A673 (cell line): ENCODE measurements around the gene EDIL3. TPM values are rescaled to one million over a fixed set of nuclear protein-coding genes. Genes with fewer than 3 reads are reported as not detected.
A peak's percentile ranks its signal among the peaks of the same experiment; 100 is the strongest.

Experiments
- Bru-seq: library from RNA; stranded (reverse); fragments of 400-500 nt; gene quantifications from one replicate; lab custom pipeline; 2021; lab: Mats Ljungman, UMichigan
- BruChase-seq, 2 experiments: library from RNA; stranded (reverse); fragments of 400-500 nt; gene quantifications; one replicate each; lab custom pipeline; 2021; lab: Mats Ljungman, UMichigan
- BruUV-seq: library from RNA; stranded (reverse); fragments of 400-500 nt; replicated peaks from 2 replicates; lab custom pipeline; 2021; lab: Mats Ljungman, UMichigan
- CTCF ChIA-PET: fragments of 300-600 bp; sonication (Branson Sonifier 250); formaldehyde crosslinking; loops from one replicate; lab custom pipeline; 2022; ENCODE audit warnings: antibody characterized with exemption; lab: Charles Lee
- POLR2A ChIA-PET: fragments of 300-600 bp; sonication (Branson Sonifier 250); formaldehyde crosslinking; loops from one replicate; lab custom pipeline; 2022; ENCODE audit warnings: antibody characterized with exemption; ENCODE audit not compliant: low non-redundant PET; lab: Charles Lee
- DNase-seq: peaks from one replicate; pipeline ENCODE4 v3.0.0-alpha.2; 2015; ENCODE audit warnings: low spot score
- H3K27ac ChIP-seq: fragments of 200-600 bp; sonication (generic); 2 replicates; pipeline ENCODE4 v1.5.1; 2016; ENCODE audit warnings: mixed run types, low read depth, mild to moderate bottlenecking, mixed read lengths, antibody characterized with exemption, low read length; ENCODE audit not compliant: poor library complexity, severe bottlenecking
- H3K27me3 ChIP-seq: fragments of 200-600 bp; sonication (generic); replicated peaks from 2 replicates; pipeline ENCODE4 v1.6.1; 2017; ENCODE audit warnings: mixed run types, low read depth, mild to moderate bottlenecking, mixed read lengths, antibody characterized with exemption, low read length; ENCODE audit not compliant: insufficient read depth, poor library complexity
- H3K36me3 ChIP-seq: fragments of 200-600 bp; sonication (generic); 2 replicates; pipeline ENCODE4 v1.6.1; 2016; ENCODE audit warnings: mixed run types, mild to moderate bottlenecking, mixed read lengths, antibody characterized with exemption, low read length; ENCODE audit not compliant: insufficient read depth, poor library complexity, severe bottlenecking
- H3K4me1 ChIP-seq: fragments of 200-600 bp; sonication (generic); 2 replicates; pipeline ENCODE4 v1.6.1; 2017; ENCODE audit warnings: mixed run types, mild to moderate bottlenecking, mixed read lengths, antibody characterized with exemption, low read length; ENCODE audit not compliant: insufficient read depth, poor library complexity, severe bottlenecking
- H3K4me3 ChIP-seq: fragments of 200-600 bp; sonication (generic); 2 replicates; pipeline ENCODE4 v1.5.1; 2016; ENCODE audit warnings: low read depth, mixed run types, mild to moderate bottlenecking, mixed read lengths, low read length; ENCODE audit not compliant: poor library complexity, severe bottlenecking
- H3K9me3 ChIP-seq: fragments of 200-600 bp; sonication (generic); 2 replicates; pipeline ENCODE4 v1.6.1; 2016; ENCODE audit warnings: mixed run types, low read depth, mild to moderate bottlenecking, mixed read lengths, antibody characterized with exemption, low read length; ENCODE audit not compliant: poor library complexity, severe bottlenecking
- CTCF ChIP-seq: fragments of 300-800, 200-600 bp; sonication (generic); conservative IDR thresholded peaks from 2 replicates; pipeline ENCODE4 v1.5.1; 2017; ENCODE audit warnings: low read depth, mild to moderate bottlenecking, antibody characterized with exemption, low read length, moderate library complexity, mixed read lengths
- EZH2 ChIP-seq: fragments of 200-600 bp; sonication (generic); IDR thresholded peaks from 2 replicates; pipeline ENCODE4 v1.6.1; 2017; ENCODE audit warnings: borderline replicate concordance, low read depth, mild to moderate bottlenecking, mixed read lengths, antibody characterized with exemption, low read length; ENCODE audit not compliant: poor library complexity, severe bottlenecking
- intact Hi-C: fragments of 100-400 bp; cut with micrococcal nuclease; formaldehyde crosslinking; loops from one replicate; pipeline ENCODE4 v1.10.0; 2022; ENCODE audit not compliant: unreplicated experiment
- long read RNA-seq: library from polyadenylated mRNA; stranded (forward); transcript quantifications from one replicate; pipeline ENCODE4 v2.0.0, GENCODE V29; 2022
- total RNA-seq: library from RNA; stranded (reverse); gene quantifications from 2 replicates; pipeline ENCODE4 v1.2.3, GENCODE V29; 2021

The EDIL3 gene
- total RNA-seq (4.6 and 6.6 TPM in 2 replicates), Bru-seq, nascent RNA (percentile 43 among the genes with signal in this experiment), BruChase-seq, experiment 1, labeled RNA remaining after a 2-hour chase (percentile 37 among the genes with signal in this experiment), BruChase-seq, experiment 2, labeled RNA remaining after a 6-hour chase (percentile 30 among the genes with signal in this experiment)
- long read RNA-seq, full-length matches to known transcripts, result 7 of 9 reads
- long read RNA-seq, partial matches to known transcripts, result 1 of 9 reads
- long read RNA-seq, other reads (novel, unspliced or antisense), result 1 of 9 reads

GRCh38 chr5:84384604-84385575 is at the start of gene EDIL3:
Gene EDIL3 (minus strand): TSS chr5:84384880. CDS start chr5:84384374, 506 bp downstream.
- TF ChIP-seq CTCF (no peak), EZH2 (peak; percentile 2)
- peak; percentile 47 for DNase-seq
- intact Hi-C loops, result loop anchor here (5.0 kb wide), 1 partner anchor 108 kb away; no protein-coding TSS in a partner anchor
- Histone ChIP-seq H3K4me1 (peaks cover 15% of the 10 kb centered on the region), H3K27me3 (peaks cover 46% of the 10 kb centered on the region), H3K36me3 (no peaks in the 10 kb centered on the region), H3K4me3 (peak within 1 kb of the TSS; percentile 55), H3K27ac (no peak within 1 kb of the TSS), H3K9me3 (no peaks in the 10 kb centered on the region)
- CTCF ChIA-PET, result interaction anchor here (0.5 kb wide), 1 partner anchor 433 kb away, joined by 5 read pairs; no protein-coding TSS in a partner anchor
- POLR2A ChIA-PET, result no interaction called here
- BruUV-seq, result no TSS peak

- no TSS peak for BruUV-seq
- TF ChIP-seq EZH2, result no peak
- TF ChIP-seq CTCF, result no peak
- Histone ChIP-seq H3K27me3 (no peaks in the 10 kb centered on the region), H3K36me3 (no peaks in the 10 kb centered on the region), H3K27ac (no peak overlapping the region), H3K4me3 (no peak overlapping the region), H3K9me3 (no peaks in the 10 kb centered on the region), H3K4me1 (no peaks in the 10 kb centered on the region)
- ChIA-PET POLR2A (no interaction called here), CTCF (no interaction called here)
- no peak for DNase-seq
- intact Hi-C loops, result no loop called here
Measured at GRCh38 chr5:84433461-84433860, 48.8 kb upstream of the EDIL3 start.

- no peak overlapping the region for H3K4me3 ChIP-seq
- DNase-seq, result peak; percentile 7
- H3K27me3 ChIP-seq, result no peaks in the 10 kb centered on the region
- TF ChIP-seq CTCF, result no peak
- TF ChIP-seq EZH2, result no peak
- intact Hi-C loops, result no loop called here
- H3K27ac ChIP-seq, result no peak overlapping the region
- H3K4me1 ChIP-seq, result no peaks in the 10 kb centered on the region
- ChIA-PET POLR2A (no interaction called here), CTCF (no interaction called here)
- no TSS peak for BruUV-seq
- H3K36me3 ChIP-seq, result no peaks in the 10 kb centered on the region
- no peaks in the 10 kb centered on the region for H3K9me3 ChIP-seq
Measured at GRCh38 chr5:84430863-84431663, 46.4 kb upstream of the EDIL3 start.
